Esophagus squamous epithelium (tissue), 5 donors: ENCODE data around the gene KCNK5. TPM values are rescaled to one million over a fixed set of nuclear protein-coding genes. Genes with fewer than 3 reads are reported as not detected.

Source experiments
- DNase-seq: peaks from one replicate; lab custom pipeline; 2025; lab: John Stamatoyannopoulos, UW
- H3K27ac ChIP-seq, 4 donors: fragments of 200-600 bp; sonication (generic); one replicate each; pipeline ENCODE4 v1.5.1; 2016 to 2019; ENCODE audit warnings: mild to moderate bottlenecking in 1 of 4
- H3K27me3 ChIP-seq, 4 donors: fragments of 200-600 bp; sonication (generic); 1 replicate in 3 of 4; 2 replicates in 1 of 4; pipeline versions ENCODE4 v1.5.1 to v1.6.0; 2017 to 2021; ENCODE audit warnings: antibody characterized with exemption in 1 of 4
- H3K36me3 ChIP-seq, 3 donors: fragments of 200-600 bp; sonication (generic); one replicate each; pipeline ENCODE4 v1.5.1; 2016 to 2019
- H3K4me1 ChIP-seq, 3 donors: fragments of 200-600 bp; sonication (generic); one replicate each; pipeline ENCODE4 v1.5.1; 2017 to 2019
- H3K4me3 ChIP-seq, 4 donors: fragments of 200-600 bp; sonication (generic); 1 replicate in 3 of 4; 2 replicates in 1 of 4; pipeline ENCODE4 v1.5.1; 2016 to 2019; ENCODE audit warnings: mild to moderate bottlenecking in 2 of 4, moderate library complexity in 1 of 4
- H3K9me3 ChIP-seq, 3 donors: fragments of 200-600 bp; sonication (generic); one replicate each; pipeline ENCODE4 v1.5.1; 2016 to 2019
- CTCF ChIP-seq, 6 experiments: fragments of 450-650 bp in 4 of 6; fragments of 200-600 bp in 2 of 6; sonication (generic) in 2 of 6; IDR thresholded peaks; one replicate each; pipeline ENCODE4 v1.5.1; 2016 to 2019; ENCODE audit warnings: antibody characterized with exemption in 6 of 6, mild to moderate bottlenecking in 4 of 6, moderate library complexity in 4 of 6
- POLR2A ChIP-seq, 4 donors: fragments of 450-650 bp; IDR thresholded peaks; one replicate each; pipeline ENCODE4 v1.6.1; 2017; ENCODE audit warnings: antibody characterized with exemption in 4 of 4, mild to moderate bottlenecking in 4 of 4, moderate library complexity in 3 of 4
- WGBS, 2 donors: methylation state at CpG; one replicate each; pipeline ENCODE4 v1.1.5; 2018; 5-methylcytosine and 5-hydroxymethylcytosine counted together
- intact Hi-C: fragments of 100-400 bp; cut with DNase I; formaldehyde crosslinking; loops from one replicate; pipeline ENCODE4 v1.15.0; 2022
- total RNA-seq, 4 donors: library from RNA; depleted of rRNA; stranded (reverse); fragments of >200 nt; gene quantifications; one replicate each; pipeline ENCODE4 v1.1.0, GENCODE V29; 2016
- donor health status: DM: yes; HTN: yes; CAD: no.

Gene KCNK5
- total RNA-seq, 4 donors from 2014 or later = 6.1 to 11.0 (median 8.7) TPM

DNA sequence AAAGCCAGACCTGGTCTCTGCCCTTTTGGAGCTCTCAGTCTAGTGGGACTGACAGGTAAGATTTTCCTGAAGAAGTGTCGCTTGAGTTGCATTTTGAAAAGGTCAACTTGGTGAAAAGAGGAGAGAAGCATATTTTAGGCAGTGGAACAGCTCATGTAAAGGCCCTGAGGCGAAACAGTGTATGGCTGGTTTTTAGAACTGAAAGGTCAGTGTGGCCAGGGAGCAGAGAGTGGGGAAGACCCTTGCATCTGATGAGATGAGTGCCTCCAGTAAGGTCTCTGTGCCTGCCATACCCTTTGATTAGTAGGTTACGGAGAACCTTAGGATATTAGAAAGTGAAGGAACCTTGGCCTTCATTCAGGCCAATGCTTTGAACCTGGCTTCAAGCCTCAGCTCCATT lies 58.4 kb downstream of the KCNK5 start:
- H3K27ac ChIP-seq = no peak overlapping the region
- H3K36me3 ChIP-seq = no peaks in the 10 kb centered on the region
- peaks cover 0 to 26% (median 0%) of the 10 kb centered on the region in 3 donors for H3K4me1 ChIP-seq
- intact Hi-C loops = no loop called here
- peaks cover 0 to 16% (median 0%) of the 10 kb centered on the region in 4 donors for H3K27me3 ChIP-seq
- H3K9me3 ChIP-seq = peaks cover 0 to 14% (median 11%) of the 10 kb centered on the region in 3 donors
- H3K4me3 ChIP-seq = no peak overlapping the region
- 69 to 84% methylated on average over 3 of the region's 3 CpGs for WGBS, 2 donors
- no peak for TF ChIP-seq POLR2A (IDR thresholded peaks at IDR 0.05)
- TF ChIP-seq CTCF (IDR thresholded peaks at IDR 0.05) = no peak
- DNase-seq = no peak

DNA sequence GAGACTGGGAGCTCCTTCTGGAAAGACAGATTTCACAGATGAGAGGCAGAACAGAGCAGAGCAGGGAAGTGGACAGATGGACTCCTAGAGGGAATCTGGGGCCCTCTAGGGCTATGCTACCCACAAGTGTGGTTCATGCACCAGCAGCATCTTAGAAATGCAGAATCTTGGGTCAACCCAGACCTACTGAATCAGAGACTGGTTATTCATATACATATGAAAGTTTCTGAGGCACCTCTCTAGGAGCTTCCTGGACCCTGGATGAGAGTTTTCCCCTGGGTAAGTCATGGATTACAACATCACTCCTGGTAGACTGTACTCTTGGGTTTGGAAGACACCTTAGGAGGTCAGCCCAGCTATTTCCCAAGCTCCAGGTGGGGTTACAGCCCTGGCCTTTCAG lies 58.9 kb downstream of the KCNK5 start:
- no peaks in the 10 kb centered on the region for H3K36me3 ChIP-seq
- H3K4me1 ChIP-seq = peaks cover 0 to 26% (median 0%) of the 10 kb centered on the region in 3 donors
- H3K27ac ChIP-seq = no peak overlapping the region
- no peak overlapping the region for H3K4me3 ChIP-seq
- H3K9me3 ChIP-seq = peaks cover 0 to 14% (median 11%) of the 10 kb centered on the region in 3 donors
- no peak for TF ChIP-seq POLR2A (IDR thresholded peaks at IDR 0.05)
- peaks cover 0 to 17% (median 0%) of the 10 kb centered on the region in 4 donors for H3K27me3 ChIP-seq
- no peak for DNase-seq
- intact Hi-C loops = no loop called here

DNA sequence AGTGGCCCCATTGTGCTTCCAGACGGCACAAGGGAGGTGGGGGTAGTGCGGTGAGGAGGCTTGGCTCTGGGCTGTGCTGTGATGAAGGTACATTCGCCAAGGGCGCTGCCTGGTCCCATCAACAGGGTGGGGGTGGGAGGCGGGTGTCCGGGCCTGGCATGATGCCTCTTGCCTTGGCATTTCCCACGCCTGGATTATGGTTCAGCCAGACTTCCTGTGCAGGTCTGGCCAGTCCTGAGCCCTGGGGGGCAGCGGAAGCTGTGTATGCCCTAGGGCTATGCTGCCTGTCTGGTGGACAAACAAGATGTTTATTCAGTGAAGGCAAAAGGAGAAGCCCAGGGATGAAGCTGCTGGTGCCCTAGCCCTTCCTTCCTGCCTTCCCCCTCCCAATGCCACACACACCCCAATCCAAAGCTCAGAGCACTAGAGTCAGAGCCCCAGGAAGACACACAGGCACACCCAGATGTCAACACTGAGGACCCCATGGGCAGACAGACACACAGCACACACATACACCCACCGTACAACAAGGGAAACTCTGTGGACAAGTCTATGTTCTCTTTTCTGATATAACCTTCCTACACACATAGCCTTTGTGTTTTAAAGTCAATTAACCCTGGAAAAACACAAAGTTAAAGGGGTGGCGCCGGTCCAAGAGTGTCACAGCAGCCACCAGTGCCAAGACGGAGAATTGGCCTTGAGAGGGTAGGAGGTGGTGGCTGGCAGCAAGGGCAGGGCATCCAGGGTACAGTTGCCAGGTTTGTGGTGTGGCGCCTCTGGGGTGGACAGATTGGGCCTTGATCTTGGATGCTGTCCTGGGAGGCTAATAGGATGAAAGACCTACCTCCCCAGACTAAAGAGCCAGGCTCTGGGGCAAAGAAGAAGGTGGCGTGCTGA lies 59.6 kb downstream of the KCNK5 start:
- Histone ChIP-seq H3K9me3 (peaks cover 0 to 14% (median 11%) of the 10 kb centered on the region in 3 donors), H3K4me3 (no peak overlapping the region), H3K36me3 (no peaks in the 10 kb centered on the region), H3K4me1 (peaks cover 0 to 26% (median 0%) of the 10 kb centered on the region in 3 donors), H3K27ac (peak overlapping the region in 3 of 4 donors; percentile 22 to 25 (median 22)), H3K27me3 (peaks cover 0 to 17% (median 0%) of the 10 kb centered on the region in 4 donors)
- TF ChIP-seq CTCF (IDR thresholded peaks at IDR 0.05) (no peak), POLR2A (IDR thresholded peaks at IDR 0.05) (no peak)
- no peak for DNase-seq
- WGBS, 2 donors = 54 to 69% methylated on average over 7 to 9 of the region's 14 CpGs
- intact Hi-C loops = no loop called here

DNA sequence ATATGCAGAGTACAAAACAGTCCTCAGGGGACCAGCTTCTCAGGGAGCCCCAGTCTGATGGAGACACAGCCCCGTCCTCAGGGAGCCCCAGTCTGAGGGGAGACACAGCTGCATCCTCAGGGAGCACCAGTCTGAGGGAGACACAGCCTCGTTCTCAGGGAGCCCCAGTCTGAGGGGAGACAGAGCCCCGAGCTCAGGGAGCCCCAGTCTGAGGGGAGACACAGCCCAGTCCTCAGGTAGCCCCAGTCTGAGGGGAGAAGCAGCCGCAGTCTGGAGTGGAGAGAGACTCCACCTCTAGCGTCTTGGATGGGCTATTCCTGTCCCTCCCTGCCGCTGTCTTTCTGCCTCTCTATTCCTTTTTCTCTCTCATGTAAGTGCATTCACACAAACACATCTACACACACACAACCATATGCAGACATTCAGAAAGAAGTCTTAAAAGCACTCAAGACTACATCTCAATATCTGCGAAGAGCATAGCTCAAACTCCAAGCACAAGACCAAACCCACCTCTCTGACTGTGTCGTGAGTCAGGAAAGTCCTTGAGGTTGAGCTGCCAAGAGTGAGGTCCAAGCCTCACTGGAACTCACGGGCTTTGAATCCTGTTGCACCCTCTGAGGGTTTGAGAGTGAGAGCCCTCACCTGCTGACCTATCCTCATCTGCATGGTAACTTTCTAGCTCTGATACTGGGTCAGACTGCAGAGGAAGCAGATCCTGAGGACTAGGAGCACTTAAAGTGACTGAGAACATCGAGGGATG lies 61.2 kb downstream of the KCNK5 start:
- intact Hi-C loops = loop anchor here (2.0 kb wide), 1 partner anchor 137 kb away; no protein-coding TSS in a partner anchor
- WGBS, 2 donors = 76 to 79% methylated on average over 6 to 10 of the region's 10 CpGs
- H3K36me3 ChIP-seq = no peaks in the 10 kb centered on the region
- peaks cover 0 to 14% (median 11%) of the 10 kb centered on the region in 3 donors for H3K9me3 ChIP-seq
- peaks cover 0 to 17% (median 0%) of the 10 kb centered on the region in 4 donors for H3K27me3 ChIP-seq
- H3K4me1 ChIP-seq = peaks cover 0 to 26% (median 0%) of the 10 kb centered on the region in 3 donors
- no peak for DNase-seq
- no peak overlapping the region for H3K27ac ChIP-seq
- TF ChIP-seq CTCF (IDR thresholded peaks at IDR 0.05) = no peak
- TF ChIP-seq POLR2A (IDR thresholded peaks at IDR 0.05) = no peak
- H3K4me3 ChIP-seq = no peak overlapping the region

GRCh38 chr6:39167321-39167720 lies 62.0 kb downstream of the KCNK5 start:
- no peaks in the 10 kb centered on the region for H3K36me3 ChIP-seq

More at GRCh38 chr6:39167321-39167720, 62.0 kb downstream of the KCNK5 start:
- Histone ChIP-seq H3K4me3 (no peak overlapping the region), H3K27ac (no peak overlapping the region), H3K9me3 (peaks cover 0 to 14% (median 11%) of the 10 kb centered on the region in 3 donors), H3K4me1 (peaks cover 0 to 26% (median 0%) of the 10 kb centered on the region in 3 donors), H3K27me3 (peaks cover 0 to 15% (median 0%) of the 10 kb centered on the region in 4 donors)
- 64 to 93% methylated on average over 2 to 5 of the region's 5 CpGs for WGBS, 2 donors
- intact Hi-C loops = loop anchor here (2.0 kb wide), 1 partner anchor 137 kb away; no protein-coding TSS in a partner anchor
- TF ChIP-seq CTCF (IDR thresholded peaks at IDR 0.05) (no peak), POLR2A (IDR thresholded peaks at IDR 0.05) (no peak)
- DNase-seq = no peak
